Measurements from ENCODE around the gene COBL. TPM values are rescaled to one million over a fixed set of nuclear protein-coding genes. Genes with fewer than 3 reads are reported as not detected.

The COBL gene
- total RNA-seq, 3 donors from 2014 or later (not counting 1 experiment from before 2014, with no cell fraction given) = not detected

- H3K9me3 ChIP-seq (ENCODE audit: control insufficient read depth, insufficient read depth, low read length) = no peaks in the 10 kb centered on the region
- intact Hi-C loops (cut with micrococcal nuclease) = no loop called here
- Mint-ChIP-seq H3K4me1 (no peaks in the 10 kb centered on the region), H3K4me3 (no peak overlapping the region), H3K9me3 (no peaks in the 10 kb centered on the region), H3K27me3 (ENCODE audit: low read depth in 2 of 2) (peaks cover 24 to 36% of the 10 kb centered on the region in 2 donors), H3K27ac (no peak overlapping the region), H3K36me3 (no peaks in the 10 kb centered on the region)
- peaks cover 13% of the 10 kb centered on the region for H3K4me1 ChIP-seq (ENCODE audit: control insufficient read depth, insufficient read depth, low read length)
- ATAC-seq = no peak
- no peaks in the 10 kb centered on the region for H3K36me3 ChIP-seq (ENCODE audit: control insufficient read depth, insufficient read depth, low read length)
- H3K27ac ChIP-seq (ENCODE audit: low read length) = no peak overlapping the region
- DNase-seq = no peak
- TF ChIP-seq CTCF (IDR thresholded peaks at IDR 0.05) = no peak
- WGBS (ENCODE audit: insufficient coverage) = 8% methylated on average over 58 of the region's 58 CpGs
- H3K4me3 ChIP-seq (ENCODE audit: low read length) = no peak overlapping the region
- H3K27me3 ChIP-seq (ENCODE audit: control insufficient read depth, insufficient read depth, low read length) = peaks cover 8% of the 10 kb centered on the region
Measured at GRCh38 chr7:51315393-51316261, 982 bp downstream of the COBL start.

- 89% methylated on average over 2 of the region's 4 CpGs for WGBS (ENCODE audit: insufficient coverage)
- intact Hi-C loops (cut with micrococcal nuclease) = no loop called here
- no peak overlapping the region for H3K4me3 ChIP-seq (ENCODE audit: low read length)
- no peaks in the 10 kb centered on the region for H3K9me3 Mint-ChIP-seq
- no peaks in the 10 kb centered on the region for H3K36me3 ChIP-seq (ENCODE audit: control insufficient read depth, insufficient read depth, low read length)
- H3K27ac Mint-ChIP-seq = no peak overlapping the region
- H3K4me1 Mint-ChIP-seq = no peaks in the 10 kb centered on the region
- peaks cover 13% of the 10 kb centered on the region for H3K4me1 ChIP-seq (ENCODE audit: control insufficient read depth, insufficient read depth, low read length)
- no peaks in the 10 kb centered on the region for H3K36me3 Mint-ChIP-seq
- no peaks in the 10 kb centered on the region for H3K9me3 ChIP-seq (ENCODE audit: control insufficient read depth, insufficient read depth, low read length)
- no peak overlapping the region for H3K4me3 Mint-ChIP-seq
- DNase-seq (no peak), ATAC-seq (no peak)
- peaks cover 24 to 37% of the 10 kb centered on the region in 2 donors for H3K27me3 Mint-ChIP-seq (ENCODE audit: low read depth in 2 of 2)
- TF ChIP-seq CTCF (IDR thresholded peaks at IDR 0.05) = no peak
- peaks cover 8% of the 10 kb centered on the region for H3K27me3 ChIP-seq (ENCODE audit: control insufficient read depth, insufficient read depth, low read length)
- no peak overlapping the region for H3K27ac ChIP-seq (ENCODE audit: low read length)
Measured at GRCh38 chr7:51314726-51315125, 1.9 kb downstream of the COBL start.

GRCh38 chr7:51313738-51314425, 2.7 kb downstream of the COBL start:
- Mint-ChIP-seq H3K4me3 (no peak overlapping the region), H3K27ac (no peak overlapping the region), H3K4me1 (no peaks in the 10 kb centered on the region), H3K36me3 (no peaks in the 10 kb centered on the region), H3K9me3 (no peaks in the 10 kb centered on the region), H3K27me3 (ENCODE audit: low read depth in 2 of 2) (peaks cover 24 to 41% of the 10 kb centered on the region in 2 donors)
- ATAC-seq (no peak), DNase-seq (no peak)
- Histone ChIP-seq H3K36me3 (ENCODE audit: control insufficient read depth, insufficient read depth, low read length) (no peaks in the 10 kb centered on the region), H3K27me3 (ENCODE audit: control insufficient read depth, insufficient read depth, low read length) (peaks cover 8% of the 10 kb centered on the region), H3K27ac (ENCODE audit: low read length) (no peak overlapping the region), H3K4me3 (ENCODE audit: low read length) (no peak overlapping the region), H3K4me1 (ENCODE audit: control insufficient read depth, insufficient read depth, low read length) (peaks cover 13% of the 10 kb centered on the region), H3K9me3 (ENCODE audit: control insufficient read depth, insufficient read depth, low read length) (no peaks in the 10 kb centered on the region)
- 61% methylated on average over 4 of the region's 6 CpGs for WGBS (ENCODE audit: insufficient coverage)
- intact Hi-C loops (cut with micrococcal nuclease) = no loop called here
- TF ChIP-seq CTCF (IDR thresholded peaks at IDR 0.05) = no peak

Measured in natural killer cell (primary cell).